IPS-NIHi11 (cell line): Measurements from ENCODE around the gene DDX17.
A peak's percentile ranks its signal among the peaks of the same experiment; 100 is the strongest.

ENCODE experiments used
- DNase-seq: peaks from one replicate; pipeline ENCODE4 v3.0.0; 2012; ENCODE audit warnings: mixed read lengths, low spot score

DDX17 gene

DNA sequence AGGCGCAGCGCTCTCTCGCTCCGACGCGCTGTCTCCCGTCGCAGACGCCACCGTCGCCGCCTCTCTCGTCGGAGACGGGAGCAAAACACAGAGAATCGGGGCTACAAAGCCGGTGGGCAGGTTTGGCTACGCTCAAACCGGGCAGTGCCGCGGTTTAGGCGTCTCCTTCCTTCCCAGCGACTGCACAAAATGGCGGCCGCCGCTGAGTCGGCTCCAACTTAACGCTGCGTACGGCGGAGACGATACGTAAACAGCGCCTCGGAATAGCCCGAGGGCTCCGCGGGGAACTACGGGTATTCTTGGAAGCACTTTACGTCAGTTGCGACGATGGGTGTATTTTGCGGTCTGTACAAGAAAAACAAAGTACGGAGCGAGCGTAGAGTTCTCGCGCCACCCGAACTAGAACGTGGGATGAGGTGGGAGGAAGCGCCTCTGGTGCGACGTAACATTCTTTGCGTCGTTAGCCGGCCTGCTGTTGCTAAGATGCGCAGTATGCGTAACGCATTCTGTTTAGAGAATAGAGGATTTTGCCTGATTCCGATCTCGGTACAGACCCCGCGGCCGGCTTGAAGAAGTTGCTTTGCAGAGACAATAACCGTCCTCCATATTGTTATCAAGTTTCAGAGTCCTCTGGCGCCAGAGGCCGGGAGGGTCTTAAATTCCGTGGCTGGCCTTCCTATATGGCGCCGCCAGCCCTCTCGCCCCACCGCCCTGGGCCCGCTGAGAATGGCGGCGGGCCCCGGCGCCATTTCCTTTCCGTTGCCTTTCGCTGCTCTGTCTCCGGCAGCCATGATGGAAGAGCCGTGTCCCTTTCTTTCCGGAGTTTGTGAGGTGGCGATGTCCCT is at the start of gene DDX17:
DDX17 (minus strand) TSS at position 194 of the 845 bp plus-strand sequence.
- DNase-seq = peak; percentile 93

DNA sequence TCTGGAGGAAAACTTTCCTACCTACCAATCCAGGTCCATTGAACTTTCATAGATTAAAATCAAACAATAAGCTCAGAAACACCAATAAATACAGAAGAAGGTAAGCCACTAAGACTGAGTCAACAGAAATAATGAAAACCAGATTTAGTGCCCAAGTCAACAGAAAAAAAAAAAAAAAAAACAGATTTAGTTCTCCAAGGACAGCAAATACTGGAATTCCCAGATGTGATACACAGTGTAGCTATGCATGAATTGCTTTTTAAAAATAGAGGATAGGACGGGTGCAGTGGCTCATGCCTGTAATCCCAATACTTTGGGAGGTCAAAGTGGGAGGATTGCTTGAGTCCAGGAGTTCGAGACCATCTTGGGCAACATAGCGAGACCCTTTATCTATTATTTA is 48.2 kb upstream of the DDX17 start:
- no peak for DNase-seq

DNA sequence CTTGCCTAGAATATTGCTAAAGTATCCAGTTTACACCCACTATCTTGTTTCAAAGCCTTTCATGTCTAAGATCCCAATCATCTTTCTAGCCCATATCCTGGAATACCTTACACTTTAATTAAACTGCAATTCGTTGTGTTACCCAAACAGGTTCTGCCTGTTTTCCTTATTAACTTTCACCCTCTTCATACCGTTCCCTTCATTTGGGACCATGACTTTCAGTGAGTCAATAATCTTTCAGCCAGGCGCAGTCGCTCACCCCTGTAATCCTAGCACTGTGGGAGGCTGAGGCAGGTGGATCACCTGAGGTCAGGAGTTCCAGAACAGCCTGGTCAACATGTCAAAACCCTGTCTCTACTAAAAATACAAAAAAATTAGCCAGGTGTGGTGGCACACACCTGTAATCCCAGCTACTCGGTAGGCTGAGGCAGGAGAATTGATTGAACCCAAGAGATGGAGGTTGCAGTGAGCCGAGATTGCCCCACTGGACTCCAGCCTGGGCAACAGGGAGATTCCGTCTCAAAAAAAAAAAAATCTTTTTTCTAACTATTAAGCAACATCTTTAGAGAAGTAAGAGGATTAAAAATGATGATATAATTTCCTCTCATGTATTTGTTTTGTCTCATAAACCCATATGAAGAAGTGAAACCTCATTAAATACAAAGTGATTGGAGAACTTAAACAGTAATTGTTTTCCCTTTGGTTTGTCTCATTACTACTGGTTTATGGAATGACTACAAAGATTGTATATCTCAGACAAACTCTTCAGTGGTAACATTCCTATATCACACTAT is 43.2 kb upstream of the DDX17 start:
- DNase-seq = no peak

DNA sequence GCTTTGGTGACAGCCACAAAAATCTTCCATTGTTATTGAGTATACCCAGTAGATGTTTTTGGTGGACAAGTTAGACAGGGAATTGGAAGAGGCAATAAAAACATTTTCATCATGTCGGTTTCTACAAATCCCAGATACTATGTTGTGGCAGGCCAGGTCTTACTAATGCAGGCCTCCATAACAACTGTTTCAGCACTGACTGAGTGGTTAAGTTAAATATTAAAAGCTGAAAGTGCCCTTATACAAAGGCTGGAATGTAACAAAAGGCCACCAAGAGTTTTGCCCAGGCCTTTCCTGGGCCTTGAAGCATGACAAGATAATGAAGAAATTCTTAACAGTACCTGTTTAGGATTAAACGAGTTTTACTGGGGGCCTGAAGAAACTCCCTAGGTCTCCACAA is 34.6 kb upstream of the DDX17 start:
- DNase-seq = no peak

DNA sequence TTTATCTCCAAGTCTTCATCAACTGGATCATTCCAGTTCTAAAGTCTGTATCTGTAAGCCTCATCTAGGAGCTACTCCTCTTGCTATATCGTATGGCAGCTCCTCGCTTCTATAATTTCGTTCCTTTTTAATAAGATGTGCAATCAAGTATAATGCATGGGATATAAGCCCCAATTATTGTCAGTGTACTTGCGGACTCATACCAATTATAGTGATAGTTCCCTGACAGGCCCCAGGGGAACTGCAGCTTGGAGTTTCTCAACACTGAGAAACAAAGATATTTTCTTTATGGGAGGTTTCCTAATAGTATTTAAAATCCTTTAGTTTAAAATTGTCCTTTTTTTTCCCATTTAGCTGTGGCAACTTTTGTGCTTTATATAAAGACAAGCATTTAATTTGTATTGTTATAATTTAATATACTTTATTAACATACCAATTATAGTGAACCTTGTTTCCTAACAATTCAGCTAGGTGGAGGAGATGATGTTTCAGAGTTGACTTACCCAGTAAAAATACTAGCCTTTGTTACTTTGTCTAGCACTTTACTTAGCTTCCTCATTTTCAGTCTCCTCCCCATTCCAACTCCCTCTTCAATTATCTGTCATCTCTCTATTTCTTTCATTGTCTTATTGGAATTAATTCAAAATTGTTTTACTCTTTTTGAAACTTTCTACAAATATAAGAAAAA is 25.3 kb upstream of the DDX17 start:
- no peak for DNase-seq

DNA sequence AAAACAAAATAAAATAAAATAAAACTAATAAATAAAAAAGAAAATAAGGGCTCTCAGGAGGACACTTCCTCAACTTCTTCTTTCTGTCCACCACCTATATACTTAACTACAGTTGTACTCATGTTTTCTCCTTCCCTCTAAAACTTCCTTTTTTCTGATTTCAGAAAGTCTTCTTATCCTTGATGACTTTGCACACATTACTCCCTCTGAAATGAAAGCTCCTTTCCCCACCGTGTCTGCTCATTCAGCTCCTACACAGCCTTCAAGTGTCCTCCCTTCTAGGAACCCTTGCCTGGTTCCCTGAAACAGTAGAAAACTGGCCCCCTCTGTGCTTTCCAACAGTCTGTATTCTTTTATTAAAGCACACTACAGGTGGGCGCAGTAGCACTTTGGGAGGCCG is 18.3 kb upstream of the DDX17 start:
- no peak for DNase-seq

DNA sequence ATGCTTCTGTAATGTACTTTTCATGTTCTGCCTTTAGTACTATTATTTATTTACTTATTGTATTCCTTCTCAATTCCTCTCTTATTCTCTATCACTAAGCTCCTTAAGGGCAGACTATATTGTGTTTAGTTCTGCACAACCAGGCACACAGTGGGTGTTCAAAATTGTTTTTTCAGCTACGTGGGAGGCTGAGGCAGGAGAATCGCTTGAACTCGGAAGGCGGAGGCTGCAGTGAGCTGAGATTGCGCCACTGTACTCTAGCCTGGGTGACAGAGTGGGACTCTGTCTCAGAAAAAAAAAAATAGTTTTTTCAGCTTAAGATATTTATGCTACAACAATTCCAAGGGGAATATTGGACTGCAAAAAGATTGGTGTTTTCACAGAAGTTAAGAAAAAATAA is 17.4 kb upstream of the DDX17 start:
- no peak for DNase-seq

DNA sequence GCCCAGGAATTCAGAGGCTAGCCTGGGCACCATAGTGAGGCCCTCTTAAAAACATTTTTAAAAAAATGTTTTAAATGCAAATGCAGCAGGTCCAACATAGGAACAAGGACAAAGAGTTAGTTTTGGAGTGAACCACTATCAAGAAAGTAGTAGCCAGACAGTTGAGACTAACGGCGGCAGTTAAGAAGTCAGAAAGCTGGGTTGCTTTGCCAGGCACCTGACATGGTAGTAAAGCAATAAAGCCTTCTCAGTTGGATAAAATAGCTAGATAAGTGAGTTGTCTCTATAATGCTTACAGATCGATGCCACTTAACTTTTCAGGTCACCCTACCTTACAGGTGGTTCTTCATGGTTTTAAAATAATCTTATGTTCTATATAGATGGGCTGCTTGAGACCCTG is 16.9 kb upstream of the DDX17 start:
- no peak for DNase-seq

DNA sequence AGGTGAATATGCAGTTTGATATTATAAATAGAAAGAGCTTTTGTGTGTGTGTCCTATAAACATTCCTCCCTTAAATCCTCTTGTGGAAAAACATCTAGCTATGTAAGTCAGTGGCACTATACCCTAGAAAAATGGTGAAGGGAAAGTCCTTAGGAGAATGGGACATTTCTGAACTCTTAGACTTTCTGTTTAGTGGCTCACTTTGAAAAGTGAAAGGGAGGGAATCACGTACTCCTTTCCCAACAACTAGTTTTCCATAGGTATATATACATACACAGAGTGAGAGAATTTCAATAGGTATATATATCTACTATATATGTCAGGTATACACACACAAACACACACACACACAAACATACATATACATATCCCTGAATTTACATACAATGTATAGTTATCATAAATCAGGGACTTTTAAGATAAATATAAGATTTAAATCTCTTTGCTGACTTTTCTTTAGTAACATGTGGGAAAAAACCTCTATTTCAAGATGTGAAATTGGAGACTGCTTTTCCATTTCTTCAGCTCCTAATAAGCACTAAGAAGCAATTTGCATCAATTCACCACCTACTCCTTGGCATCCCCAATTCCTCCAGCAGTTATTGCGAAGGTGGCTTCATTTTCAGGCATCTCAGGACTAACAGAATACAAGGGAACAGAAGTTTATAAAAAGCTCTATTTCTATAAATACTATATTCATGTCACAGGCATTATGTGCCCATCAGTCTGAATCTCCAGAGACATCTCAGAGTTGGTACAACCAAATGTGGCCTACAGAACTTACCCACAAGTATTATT is 13.5 kb upstream of the DDX17 start:
- DNase-seq = no peak

DNA sequence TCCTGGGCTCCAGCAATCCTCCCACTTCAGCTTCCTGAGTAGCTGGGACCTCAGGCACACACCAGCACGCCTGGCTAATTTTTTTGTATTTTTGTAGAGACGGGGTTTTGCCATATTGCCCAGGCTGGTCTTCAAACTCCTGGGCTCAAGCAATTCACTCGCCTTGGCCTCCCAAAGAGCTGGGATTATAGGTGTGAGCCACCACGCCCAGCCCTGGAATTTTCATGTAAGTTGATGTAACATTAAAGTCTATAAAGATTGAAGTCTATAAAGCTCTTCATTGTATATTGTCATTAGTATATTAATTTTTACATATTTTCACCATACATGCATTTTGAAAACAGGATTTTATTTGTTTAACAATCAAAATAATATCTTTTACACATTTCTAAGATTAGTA is 12.5 kb upstream of the DDX17 start:
- no peak for DNase-seq

DNA sequence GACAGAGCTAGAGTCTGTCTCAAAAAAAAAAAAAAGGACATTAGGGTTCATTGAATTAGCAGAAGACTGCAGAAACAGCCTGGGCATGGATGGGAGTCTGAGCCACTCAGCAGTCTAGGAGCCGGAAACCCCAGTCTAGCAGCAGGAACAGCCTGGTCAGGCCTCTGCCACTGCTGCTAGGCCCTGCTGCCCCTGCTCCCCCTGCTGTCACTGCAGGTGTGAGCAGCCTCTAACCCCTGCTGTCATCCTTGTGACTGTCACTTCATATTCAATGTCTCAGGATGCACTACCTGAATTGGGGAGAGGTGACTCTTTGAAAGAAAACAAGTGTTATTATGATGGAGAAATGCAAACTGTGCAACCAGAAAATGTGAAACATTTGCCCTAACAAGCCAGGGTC is 7.0 kb upstream of the DDX17 start:
- DNase-seq = peak; percentile 57

DNA sequence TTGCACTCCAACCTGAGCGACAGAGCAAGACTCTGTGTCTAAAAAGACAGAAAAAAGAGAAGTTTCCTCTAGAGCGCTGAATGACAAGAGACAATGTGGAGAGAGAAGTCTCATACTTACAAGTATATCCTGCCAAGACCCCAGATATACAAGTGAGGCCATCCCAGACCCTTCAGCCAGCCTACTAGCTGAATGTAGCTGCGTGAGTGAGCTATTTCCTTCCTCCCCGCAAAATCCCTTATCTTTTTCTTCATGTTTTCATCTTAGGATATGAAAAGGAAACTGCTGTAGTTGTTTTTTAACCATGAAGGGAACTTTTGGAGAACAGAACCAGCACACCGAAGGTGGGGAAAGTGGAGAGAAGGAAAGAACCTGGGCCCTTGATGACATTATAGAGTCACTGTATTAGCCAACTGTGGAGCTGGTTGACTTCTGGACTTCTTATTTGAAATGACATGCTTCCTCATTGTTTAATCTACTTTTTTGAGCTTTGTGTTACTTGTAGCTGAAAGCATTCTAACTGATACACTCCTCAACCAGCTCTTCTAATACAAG is 4.4 kb upstream of the DDX17 start:
- DNase-seq = no peak

DNA sequence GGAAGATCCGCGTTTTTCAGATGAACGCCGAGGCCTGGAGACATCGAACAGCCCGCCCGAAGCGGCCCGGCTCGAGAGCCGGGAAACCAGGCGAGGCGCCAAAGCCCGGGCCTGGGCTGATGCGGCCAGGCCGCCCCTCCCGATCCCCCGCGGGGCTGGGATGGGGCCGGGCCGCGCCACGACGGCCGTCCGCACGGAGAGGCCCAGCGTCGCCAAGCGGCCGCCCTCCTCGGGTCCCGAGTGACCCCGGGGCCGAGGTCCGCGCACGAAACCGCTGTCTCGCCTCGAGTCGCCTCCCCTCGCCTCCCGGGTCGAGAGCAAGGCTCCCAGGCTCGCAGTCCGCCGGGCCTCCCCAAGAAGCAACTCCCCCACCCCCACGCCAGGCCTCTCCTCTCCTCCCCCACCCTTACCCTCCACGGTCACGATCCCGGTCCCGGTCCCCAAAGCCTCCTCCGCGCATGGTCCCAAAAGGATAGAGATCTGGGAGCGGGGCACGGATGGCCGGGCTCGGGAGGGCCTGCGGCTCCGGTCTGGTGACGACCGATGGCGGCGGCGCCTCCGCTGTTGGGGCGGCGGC is 482 bp downstream of the DDX17 start:
- DNase-seq = peak; percentile 83

DNA sequence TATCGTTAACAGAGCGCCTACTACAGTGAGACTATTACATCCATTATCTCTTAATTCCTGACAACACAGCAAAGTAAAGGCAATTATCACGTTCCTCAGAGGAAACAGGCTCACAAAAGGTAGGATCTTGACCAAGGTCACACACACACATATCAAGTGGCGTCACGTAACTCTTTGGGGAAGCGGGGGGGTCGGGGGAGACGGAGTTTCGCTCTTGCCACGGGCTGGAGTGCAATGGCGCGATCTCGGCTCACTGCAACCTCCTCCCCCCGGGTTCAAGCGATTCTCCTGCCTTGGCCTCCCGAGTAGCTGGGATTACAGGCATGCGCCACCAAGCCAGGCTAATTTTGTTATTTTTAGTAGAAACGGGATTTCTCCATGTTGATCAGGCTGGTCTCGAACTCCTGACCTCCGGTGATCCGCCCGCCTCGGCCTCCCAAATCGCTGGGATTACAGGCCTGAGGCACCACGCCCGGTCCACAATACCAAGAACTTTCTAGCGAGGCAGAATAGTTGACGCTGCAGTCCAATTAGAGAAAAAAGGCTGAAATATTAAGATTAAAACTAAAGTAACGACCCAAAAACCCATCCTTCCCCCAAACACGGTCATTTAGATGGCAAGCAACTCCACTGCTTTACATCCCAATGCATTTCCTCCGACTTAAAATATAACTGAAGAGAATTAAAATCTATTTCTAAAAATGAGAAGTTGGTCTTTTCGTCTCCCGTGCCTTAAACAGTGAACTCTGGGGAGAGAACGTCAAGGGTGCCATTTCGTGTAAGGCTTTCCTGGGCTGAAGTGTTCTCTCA is 1.2 kb downstream of the DDX17 start:
- no peak for DNase-seq

DNA sequence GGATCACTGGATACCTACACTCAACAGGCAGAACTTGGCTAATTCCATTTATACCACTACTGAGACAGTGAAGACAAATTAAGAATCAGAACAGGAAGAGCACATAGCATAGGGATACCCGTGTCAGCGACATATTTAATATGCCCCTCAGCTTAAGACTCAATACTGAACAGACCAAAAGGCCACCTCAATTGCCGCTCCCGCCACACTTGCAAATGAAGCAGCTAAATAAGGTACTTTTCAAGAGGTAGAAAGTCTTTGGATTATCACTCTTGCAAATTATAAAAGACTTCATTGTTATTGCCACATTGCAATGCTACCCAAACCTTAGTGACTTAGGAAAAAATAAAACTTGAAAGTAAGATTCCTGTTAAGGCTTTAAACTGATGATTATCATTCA is 3.1 kb downstream of the DDX17 start:
- DNase-seq = no peak

DNA sequence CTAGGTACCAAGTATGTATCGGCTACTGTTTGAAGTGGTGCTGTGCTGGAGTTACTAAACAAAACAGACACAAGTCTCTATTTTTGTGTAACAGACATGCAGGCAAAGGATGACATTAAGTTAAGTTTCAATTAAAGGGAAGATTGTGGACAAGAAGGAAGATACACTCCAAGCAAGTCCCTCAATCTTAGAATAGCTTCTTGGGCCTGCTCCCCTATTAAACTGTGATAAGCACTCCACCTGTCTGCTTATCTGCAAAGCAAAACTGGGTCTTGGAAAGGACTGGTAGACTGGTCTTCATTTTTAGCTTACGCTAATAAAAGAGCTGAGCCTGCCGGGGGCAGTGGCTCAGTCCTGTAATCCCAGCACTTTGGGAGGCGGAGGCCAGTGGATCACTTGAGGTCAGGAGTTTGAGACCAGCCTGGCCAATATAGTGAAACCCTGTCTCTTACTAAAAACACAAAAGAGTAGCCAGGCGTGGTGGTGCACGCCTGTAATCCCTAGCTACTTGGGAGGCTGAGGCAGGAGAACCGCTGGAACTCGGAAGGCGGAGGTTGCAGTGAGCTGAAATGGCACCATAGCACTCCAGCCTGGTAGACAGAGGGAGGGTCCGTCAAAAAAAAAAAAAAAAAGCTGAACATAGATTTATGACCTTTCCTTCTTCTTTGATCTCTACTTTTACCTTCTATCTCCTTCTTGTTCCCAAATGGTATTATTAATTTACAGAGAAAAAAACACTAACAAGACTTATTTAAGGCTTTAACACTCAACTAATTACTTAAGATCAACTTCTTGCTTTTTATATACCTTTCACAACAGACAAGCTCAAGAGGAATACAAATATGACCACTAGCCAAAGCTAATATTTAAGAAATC is 4.1 kb downstream of the DDX17 start:
- no peak for DNase-seq

DNA sequence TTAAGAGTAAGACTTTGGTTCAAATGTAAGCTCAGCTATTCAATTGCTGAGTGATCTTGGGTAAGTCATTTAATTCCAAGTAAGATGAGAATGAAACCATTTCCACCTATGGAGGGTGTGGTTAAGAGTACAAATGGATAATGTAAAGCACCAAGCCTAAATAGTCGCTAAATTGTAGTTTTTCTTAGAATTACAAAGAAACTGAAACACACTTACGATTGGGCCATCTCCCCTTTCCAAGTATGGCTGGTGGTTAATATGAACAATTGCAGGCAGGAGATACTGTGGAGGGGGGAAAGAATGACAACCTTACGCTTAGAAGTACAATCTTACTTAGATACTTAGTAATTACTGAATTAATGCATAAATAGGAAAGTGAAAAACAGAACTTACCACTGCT is 8.2 kb downstream of the DDX17 start:
- DNase-seq = no peak

DNA sequence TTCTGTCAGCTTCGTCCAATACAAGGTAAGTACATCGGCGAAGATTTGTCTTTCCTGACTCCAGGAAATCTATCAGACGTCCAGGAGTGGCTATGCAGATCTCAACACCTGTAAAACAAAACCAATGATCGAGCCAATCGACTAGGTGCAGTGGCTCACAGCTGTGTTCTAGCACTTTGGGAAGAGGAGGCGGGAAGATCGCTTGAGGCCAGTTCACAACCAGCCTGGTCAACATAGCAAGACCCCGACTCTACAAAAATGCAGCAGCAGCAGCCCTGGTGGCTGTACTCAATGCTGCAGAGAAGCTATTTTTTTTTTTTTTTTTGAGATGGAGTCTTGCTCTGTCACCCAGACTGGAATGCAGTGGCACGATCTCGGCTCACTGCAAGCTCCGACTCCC is 11.2 kb downstream of the DDX17 start:
- DNase-seq = no peak

DNA sequence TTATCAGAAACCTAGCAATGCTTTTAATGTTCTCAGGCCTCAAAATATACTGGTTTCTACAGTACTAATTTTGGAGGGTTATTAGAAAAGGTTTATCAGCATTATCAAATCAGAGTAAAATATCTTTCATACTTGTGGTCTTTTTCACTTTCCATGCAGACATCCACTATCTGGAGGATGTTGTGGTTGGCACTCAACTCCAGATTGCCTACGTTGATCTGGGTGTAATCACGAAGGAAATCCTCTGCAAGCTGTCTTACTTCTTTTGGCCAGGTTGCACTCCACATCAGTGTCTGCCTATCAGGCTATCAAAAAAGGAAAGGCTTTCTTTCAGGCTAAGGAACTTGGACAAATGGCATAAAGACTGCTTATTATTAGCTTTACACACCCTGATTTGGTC is 11.6 kb downstream of the DDX17 start:
- no peak for DNase-seq
